GM19324 (cell line): ENCODE data around the gene RAD9B.
"Not testable (repeated sequence)": the region's sequence is repeated elsewhere in the genome, so short reads cannot be mapped to it uniquely, and the experiment has no call there.

Source experiments
- ATAC-seq: cut with Tn5 transposase; IDR thresholded peaks from one replicate; pipeline ENCODE4 v1.9.1; 2021; ENCODE audit warnings: mild to moderate bottlenecking, moderate library complexity; ENCODE audit not compliant: unreplicated experiment, low FRiP score

The RAD9B gene

DNA sequence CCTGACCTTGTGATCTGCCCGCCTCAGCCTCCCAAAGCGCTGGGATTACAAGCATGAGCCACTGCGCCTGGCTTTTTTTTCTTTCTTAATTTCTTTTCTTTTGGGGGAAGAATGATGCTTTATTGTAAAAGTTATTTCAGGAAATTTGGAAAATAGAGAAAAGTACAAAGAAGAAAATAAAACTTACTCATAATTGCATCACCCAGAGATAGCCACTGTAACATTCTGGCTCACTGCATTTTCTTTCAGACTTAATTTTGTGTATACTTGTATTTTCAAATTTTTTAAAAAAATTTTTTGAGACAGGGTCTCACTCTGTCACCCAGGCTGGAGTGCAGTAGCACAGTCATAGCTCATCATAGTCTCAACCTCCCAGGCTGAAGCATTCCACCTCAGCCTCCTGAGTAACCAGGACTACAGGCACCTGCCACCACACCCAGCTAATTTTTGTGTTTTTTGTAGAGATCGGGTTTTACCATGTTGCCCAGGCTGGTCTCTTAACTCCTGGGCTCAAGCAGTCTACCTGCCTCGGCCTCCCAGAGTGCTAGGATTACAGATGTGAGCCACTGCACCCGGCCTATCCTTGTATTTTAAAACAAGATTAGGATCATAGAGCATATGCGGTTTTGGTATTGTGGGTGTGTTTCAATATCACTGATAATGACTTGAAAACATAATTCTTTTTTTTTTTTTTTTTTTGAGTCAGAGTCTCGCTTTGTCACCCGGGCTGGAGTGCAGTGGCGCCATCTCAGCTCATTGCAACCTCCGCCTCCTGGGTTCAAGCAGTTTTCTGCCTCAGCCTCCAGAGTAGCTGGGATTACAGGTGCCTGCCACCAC, 19.0 kb downstream of the RAD9B start:
- ATAC-seq, result not testable (repeated sequence)

DNA sequence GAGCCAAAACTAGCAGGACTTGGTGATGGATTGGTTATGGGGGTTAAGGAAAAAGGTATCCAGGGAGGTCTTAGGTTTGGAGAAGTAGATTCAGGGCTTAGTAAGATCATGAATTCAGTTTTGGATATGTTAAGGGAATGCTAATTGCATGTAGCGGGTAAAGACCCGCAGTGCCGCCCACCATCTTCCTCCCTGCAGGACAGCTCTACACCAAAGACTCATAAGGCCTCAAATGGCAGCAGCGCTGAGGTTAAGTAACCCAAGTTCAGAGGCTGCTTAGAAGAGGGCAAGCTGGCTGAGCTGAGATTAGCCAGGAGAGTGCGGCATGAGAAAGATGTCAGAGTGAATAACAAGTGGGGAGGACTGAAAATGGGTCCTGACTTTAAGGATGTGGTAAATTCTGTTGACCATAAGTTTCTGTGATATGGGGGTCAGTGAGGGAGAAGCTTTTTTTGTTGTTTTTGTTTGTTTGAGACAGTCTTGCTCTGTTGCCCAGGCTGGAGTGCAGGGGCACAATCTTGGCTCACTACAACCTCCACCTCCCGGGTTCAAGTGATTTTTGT, 26.2 kb downstream of the RAD9B start:
- ATAC-seq, result no peak

DNA sequence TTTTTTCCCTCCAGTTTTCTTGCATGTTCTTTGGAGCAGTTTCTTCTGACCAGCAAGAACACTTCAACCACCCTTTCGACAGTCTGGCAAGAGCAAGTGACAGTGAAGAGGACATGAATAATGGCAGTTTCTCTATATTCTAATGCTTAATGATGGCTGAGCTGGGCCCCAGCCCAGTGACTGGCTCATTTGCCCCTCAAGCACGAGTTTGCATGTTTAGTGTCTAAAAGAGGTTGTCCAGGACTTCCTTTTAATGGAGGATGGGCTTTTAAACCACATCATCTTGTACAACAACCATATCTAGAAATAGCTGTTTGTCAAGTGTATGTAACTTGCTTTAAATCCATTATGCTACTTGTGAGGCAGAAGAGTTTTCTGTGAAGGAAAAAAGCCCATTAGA, 28.4 kb downstream of the RAD9B start:
- no peak for ATAC-seq

DNA sequence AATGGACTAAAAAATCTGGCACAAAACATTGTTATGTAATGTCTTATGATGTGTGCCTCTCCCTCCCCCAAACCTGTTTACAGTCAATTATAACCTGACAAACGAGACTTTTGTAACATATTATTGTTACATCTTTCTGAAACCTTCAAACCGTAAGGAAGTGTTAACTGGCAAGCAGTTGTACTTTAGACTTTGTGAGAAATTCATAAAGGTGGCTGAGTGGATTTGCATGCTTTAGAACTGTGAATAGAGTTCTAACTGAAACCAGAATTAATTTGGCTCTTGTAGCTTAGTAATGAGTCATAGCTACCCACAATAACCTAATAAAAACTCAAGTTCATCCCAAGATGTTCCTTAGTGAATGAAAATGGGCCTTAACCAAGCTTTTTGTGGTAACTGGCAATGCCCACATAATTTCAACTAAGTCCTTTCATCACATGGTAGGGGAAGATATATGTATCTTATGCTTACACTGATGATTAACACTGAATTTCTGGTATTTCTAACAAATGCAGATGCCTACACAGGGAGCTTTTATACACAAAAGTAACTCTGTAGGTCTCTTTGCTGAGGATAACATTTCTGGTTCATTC, 29.7 kb downstream of the RAD9B start:
- peak; percentile 85 for ATAC-seq

DNA sequence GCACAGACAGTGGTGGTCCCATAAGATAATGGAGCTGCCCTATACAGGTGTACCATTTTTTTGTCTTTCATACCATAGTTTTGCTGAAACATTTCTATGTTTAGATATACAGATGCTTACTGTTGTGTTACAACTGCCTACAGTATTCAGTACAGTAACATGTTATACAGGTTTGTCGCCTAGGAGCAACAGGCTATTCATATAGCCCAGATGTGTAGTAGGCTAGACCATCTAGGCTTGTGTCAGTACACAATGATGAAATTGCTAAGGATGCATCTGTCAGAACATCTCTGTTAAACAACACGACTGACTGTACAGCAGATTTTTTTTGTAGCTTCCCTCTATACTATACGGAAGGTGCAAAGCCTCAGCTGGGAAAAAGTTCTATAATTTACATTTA, 30.5 kb downstream of the RAD9B start:
- no peak for ATAC-seq

DNA sequence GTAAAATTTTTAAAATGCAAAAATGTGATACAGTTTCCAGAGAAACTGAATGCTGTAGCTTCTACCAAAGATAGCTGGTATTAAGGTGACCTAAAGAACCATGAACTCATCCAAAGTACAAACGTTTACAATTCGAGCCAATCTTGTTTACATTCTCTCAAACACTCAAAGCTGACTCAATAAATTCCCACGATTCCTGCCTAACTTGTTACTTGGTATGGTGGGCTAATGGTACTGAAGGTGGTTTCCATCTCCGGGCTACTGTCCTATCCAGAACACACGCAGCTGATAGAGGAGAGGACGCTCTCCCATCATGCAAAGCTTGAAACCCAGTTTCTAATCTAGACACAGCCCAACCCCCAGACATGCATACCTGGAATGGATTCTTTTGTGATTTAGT, 31.5 kb downstream of the RAD9B start:
- ATAC-seq, result no peak

DNA sequence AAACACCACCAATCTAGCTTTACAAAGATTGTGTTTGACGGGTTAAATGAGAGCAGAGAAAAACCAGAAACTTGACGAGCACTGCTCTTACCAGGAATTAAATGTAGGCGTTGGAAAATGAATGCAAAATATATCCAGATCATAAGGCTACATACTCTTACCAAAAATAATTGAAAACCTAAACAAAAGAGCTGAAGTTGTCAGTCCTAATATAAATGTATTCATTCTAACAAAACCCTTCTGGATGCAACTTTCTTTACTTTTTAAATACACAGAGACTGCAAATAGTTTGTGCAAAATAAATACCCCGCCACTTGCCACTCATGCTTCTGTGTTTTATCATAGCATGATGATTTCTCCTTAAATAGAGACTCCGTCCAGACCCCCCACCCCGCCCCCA, 32.7 kb downstream of the RAD9B start:
- ATAC-seq, result no peak

DNA sequence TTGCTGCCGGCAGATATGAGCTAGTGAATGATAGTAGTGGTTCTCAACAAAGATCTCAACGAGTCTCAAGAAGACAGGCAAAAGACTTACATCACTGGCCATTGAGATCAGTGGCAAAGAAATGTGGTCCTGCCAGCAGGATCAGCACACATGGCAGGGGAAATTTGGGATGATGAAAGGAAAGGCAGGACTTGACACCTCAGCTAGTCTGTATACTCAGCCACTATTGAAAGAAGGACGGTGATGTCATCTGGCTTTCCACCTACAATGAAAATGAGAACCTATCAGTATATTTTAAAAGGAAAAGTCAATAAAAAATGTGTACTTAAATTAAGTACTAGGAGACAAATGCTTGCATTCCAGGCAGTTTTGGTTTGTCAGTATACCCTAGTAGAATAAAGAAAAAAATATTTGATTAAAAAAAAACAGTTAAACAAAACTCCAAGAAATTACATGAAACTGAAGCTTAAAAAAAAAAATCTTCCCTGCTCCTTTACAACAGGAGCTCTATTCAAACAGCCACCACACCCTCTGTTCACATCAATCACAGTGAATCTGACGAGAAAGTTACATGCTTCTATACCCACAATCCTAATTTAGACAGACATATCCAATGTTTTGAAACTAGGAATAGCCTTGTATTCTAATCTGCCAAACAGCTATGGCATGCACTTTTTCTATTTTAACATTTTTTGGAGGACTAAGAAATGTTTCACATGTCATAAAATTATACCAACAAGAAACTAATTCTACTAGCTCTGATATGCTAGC, 34.9 kb downstream of the RAD9B start:
- ATAC-seq, result no peak

DNA sequence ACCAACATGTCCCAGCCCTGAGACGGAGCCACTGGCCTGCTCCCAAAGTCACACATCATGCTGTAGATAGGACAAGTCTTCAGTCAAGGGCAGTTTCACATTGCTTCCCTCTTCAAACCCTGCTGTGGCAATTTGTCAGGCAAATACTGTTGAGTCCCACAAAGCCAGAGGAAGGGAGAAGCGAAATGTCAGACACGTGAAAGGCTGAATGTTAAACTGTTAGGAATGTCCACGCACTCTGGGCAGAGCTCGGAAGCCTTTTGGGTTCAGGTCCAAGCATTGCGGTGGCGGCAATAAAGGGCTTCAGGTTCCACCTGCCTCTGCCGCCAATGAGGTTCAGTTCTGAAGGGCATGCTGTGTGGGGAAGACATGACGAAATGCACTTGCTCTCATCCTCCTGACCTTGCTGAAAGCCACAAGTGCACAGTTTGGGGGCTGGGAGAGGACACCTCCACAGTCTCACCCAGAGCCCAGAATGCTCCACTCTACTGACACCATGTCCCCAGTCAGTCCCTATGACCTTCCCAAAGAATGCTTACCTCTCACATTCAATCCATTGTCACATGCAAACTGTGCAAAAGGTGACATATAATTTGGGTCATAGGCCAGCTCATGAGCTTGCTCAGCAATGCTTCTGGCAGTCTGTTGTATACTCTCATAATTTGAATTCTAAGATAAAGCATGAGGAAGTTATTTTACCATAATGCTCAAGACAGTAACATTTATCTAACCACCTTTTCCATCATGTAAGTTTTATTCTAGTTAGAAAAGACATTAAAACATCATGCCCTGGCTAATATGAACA, 35.7 kb downstream of the RAD9B start:
- ATAC-seq, result no peak

DNA sequence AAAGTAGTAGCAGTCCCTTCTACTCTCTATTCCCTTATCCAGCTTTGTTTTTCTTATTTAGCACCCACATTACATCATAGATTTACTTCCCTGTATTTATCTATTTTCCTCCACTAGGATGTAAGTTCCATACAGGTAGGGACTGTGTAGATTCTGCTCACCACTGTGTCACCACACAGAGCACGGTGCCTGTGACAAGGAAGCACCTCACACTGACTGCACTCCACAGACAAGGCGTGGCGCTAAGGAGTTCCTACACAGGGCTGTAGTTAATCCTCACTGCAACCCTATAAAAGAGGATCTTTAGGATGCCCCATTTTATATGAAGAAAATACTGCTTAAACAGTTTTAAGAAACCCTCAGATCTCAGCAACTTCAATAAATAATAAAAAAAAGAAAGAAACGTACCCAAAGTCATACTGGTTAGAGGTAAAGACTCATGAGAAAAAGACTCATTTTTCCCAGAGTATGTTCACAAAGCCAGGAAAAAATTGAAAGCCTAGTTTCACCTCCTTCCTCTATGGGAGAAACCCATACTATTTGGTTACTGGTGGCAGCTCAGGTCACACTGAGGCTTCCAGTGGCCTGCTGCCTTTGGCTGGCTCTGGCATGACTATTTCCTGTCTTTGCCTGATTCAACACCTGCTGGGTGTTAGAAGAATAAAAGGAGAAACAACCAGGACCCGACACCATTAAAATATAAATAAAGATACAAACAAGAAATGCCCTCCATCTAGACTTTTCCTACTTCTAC, 36.9 kb downstream of the RAD9B start:
- no peak for ATAC-seq

DNA sequence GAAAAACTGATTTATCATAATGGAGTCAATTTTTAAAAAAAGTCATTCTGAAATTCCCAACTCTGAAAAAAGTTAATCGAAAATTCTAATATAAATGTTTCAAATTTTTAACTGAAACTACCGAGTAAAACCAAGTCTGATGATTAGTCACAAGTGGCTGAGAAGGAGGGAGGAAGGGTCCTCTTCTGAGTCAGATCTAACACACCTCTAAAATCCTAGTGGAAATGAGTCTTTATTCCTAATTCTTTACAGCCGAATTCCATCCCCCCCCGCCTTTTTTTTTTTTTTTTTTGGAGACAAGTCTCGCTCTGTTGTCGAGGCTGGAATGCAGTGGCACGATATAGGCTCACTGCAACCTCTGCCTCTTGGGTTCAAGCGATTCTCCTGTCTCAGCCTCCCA, 37.9 kb downstream of the RAD9B start:
- no peak for ATAC-seq

DNA sequence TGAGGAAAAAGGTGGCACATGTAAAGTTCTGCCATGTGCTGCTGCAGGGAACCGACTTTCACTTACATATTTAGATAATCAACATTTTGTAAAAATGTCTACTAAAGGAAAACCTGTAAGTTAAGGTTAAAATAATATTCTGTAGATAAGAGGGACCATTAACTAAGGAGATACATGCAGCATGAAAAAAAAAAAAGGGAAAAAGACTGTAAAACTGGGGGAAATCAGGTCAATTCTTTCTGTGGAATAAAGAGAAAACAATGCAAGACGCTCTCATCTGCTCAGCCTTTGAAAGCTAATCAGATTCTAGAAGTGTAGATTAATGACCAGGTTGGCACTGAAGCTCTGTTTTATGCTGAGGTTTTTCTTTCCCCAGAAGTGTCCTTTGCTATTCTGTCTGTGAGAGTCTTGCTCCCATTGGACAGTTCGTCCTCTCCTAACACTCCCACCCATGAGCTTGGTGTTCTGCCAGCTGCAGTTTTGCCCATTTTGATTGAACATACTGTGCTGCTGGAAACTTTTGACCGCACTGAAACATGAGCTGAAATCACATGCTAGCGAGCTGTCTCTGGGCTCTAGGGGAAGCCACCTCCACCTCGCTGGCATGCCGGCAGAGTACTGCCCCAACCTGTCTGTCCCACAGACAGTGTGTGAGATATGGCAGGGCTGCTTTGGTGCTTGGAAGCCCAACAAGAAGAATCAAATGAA, 41.3 kb downstream of the RAD9B start:
- no peak for ATAC-seq

DNA sequence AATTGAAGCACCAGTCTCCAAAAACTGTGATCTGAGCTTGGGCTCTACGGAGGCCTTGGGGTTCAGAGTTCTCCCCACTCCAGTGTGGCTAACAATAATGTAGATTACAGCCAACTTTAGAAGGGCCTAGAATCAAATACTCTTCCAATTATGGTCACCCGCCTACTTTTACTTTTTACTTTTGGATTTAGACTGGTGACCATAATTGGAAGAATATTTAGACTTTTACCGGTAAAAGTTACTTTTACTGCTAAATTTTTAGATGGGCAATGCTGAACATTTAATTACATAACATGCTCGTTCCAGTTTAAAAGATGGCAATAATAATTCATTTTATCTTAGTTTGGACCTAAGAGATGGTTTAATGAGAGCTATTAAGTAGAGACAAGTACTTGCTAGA, 41.8 kb downstream of the RAD9B start:
- no peak for ATAC-seq

DNA sequence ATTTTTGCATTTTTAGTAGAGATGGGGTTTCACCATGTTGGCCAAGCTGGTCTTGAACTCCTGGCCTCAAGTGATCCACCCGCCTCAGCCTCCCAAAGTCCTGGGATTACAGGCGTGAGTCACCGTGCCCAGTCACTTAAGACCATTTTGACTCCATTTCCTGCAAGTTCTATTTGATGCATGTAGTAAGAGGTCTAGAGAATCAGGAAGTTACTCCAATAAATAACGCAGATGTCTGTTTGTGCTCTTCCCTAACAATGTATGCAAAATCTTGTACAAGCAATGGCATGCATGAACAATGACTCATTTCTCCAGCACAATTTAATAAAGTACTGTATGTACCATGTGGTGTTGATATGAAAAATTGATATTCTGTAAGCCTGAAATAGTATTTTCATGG, 43.1 kb downstream of the RAD9B start:
- ATAC-seq, result not testable (repeated sequence)

DNA sequence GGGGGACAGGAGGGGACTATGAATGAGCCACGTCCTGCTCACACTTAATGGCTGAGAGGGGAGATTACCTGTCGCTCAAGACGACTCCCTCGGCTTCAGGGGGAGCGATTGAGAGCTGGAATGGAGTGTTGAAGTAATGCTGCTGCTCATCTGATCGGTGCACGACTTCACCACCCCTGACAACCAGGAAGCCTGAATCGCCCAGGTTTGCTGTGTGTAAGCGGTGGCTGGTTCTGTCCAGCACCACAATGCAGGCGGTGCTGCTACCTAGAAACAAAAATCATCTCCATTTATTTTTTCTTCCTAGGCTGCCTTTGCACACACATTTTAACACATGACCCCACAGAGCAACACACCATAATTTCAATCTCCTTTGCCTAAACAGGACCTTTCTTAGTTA, 43.7 kb downstream of the RAD9B start:
- ATAC-seq, result no peak

DNA sequence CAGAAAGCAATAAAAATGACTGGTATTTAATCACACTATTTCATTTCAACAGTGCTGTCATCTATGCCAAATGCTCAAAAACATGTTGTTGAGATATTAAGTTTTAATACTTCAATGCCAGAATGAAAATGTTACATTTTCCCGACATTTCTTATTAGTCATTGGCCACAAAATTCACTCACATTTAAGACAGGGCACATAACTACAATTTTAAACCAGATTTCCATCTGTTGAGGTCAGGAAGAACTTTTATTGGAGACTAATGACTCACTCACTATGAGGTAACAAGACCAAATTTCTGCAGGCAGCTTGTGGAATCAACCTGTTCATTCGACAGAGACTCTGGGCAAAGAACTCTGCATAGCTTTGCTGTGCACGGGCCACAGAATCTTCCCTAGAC, 44.2 kb downstream of the RAD9B start:
- ATAC-seq, result no peak

DNA sequence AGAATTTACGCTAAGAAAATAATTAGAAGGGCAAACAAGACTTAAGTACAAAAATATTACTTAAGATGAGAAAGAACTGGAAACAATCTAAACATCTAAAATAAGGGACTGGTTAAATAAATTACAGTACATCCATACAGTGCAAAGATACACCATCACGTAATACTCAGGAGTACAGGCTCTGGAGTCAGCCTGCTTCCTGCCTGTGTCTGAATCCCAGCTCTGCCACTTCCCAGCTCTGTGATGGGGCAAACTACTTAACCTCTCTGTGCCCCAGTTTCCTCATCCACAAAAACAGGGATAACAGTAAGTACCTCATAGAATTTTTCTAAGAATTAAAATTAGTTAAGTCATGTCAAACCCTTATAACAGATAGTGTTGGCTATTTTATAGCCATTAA, 45.0 kb downstream of the RAD9B start:
- no peak for ATAC-seq

DNA sequence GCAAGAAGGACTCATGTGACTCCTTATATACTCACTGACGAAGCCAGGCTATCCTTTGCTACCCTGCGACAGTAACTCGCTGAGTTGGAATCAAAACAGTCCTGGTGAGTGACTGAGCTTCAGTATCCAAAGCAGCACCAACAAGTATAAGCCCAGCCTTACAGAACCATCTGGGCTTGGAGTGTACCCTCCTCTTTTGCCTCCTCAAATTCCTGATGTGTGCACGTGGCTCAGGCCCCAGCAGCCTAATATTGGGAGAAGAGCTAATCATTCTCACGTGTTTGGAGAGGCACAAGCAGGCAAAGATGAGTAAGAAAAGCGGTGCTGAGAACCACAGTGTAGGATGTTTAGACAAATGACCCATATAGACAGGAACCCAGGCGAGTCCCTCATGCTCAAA, 46.5 kb downstream of the RAD9B start:
- ATAC-seq, result no peak

DNA sequence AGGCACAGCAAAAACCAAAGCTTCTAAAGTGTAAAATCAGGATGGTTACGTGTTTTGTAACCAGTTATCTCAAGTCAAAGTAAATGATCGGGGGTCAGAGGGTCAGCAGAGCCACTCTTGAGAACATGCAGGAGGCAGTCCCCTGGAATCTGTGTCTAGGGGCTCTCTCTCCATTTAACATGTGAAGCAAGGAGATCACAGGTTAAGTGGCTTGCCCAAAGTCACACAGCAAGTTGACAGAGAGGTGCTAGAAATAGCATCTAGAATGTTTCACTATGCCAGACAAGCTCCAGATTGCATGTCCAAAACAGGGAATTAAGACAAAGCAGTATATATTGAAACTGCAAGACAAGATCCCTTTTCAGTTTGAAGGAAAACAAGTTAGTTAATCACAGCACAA, 47.6 kb downstream of the RAD9B start:
- no peak for ATAC-seq
